NAMALWA (cell line): ENCODE data around the gene WDSUB1.

Experiments
- DNase-seq: peaks from one replicate; pipeline ENCODE4 v3.0.0-alpha.2; 2015; ENCODE audit warnings: low spot score

Gene WDSUB1, protein sequence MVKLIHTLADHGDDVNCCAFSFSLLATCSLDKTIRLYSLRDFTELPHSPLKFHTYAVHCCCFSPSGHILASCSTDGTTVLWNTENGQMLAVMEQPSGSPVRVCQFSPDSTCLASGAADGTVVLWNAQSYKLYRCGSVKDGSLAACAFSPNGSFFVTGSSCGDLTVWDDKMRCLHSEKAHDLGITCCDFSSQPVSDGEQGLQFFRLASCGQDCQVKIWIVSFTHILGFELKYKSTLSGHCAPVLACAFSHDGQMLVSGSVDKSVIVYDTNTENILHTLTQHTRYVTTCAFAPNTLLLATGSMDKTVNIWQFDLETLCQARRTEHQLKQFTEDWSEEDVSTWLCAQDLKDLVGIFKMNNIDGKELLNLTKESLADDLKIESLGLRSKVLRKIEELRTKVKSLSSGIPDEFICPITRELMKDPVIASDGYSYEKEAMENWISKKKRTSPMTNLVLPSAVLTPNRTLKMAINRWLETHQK

DNA sequence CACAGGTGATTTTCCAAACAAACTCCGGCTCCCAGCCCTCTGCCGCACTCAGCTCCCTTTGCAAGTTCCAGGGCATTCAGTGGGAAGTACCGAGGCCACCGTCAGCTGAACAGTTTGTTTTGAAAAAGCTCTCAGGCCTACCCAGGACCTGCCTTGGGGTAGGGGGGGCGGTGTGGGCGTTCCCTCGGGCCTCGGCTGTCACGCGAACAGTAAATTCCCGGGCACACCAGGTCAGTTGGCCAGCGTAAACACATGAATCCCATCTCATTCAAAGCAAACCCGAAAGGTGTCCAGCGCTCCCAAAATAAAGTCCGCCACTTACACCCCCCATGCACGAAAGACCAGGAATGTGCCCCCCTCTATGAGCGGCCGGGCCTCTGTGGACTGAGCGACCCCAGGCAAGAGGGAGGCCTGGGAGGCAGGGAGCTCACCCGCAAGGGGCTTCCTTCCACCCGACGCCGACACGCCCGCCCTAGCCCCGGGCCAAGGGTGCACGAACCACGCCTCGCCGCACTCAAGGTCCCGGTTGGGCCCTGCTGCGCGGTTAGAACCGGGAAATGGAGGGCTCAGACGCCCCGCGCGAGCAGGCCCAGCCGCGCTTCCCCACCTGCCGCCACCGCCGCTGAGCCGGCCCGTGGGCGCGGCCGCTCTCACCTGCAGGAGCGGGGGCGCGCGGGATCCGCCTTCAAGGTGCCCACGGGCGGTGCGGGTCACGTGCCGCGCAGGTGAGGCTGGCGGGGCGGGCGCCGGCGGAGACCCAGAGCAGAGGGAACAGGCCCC lies at the start of gene WDSUB1:
TSS of gene WDSUB1 (minus strand) at position 775 of the 780 bp plus-strand sequence. CDS start 3,634 bp downstream, outside the sequence.
- DNase-seq, result peak; percentile 57

DNA sequence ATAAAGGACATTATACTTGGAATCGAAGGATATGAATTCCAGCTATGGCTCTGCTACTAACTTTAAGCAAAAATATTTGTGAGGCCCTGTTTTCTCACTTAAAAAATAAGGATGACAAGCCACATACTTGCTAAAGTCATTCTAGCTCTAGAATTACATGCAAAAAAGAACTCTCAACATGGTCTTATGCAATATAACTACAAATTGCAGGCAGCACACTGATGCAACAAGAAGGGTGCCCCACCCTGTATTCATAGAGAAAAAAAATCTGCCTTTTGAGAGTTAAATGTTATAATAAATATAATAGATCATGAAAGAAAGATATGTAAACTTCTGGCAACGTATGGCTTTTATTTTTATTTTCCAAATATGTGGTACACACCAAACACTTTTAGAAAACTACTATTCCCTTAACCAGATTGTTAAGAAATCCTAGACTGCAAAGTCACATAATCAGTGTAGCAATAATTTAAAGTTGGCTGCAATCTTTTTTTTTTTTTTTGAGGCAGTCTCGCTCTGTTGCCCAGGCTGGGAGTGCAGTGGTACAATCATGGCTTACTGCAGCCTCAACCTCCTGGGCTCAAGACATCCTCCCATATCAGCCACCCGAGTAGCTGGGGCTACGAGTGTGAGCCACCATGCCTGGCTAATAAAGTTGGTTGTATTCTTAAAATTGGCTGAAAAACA lies 40.2 kb upstream of the WDSUB1 start:
- DNase-seq, result no peak

DNA sequence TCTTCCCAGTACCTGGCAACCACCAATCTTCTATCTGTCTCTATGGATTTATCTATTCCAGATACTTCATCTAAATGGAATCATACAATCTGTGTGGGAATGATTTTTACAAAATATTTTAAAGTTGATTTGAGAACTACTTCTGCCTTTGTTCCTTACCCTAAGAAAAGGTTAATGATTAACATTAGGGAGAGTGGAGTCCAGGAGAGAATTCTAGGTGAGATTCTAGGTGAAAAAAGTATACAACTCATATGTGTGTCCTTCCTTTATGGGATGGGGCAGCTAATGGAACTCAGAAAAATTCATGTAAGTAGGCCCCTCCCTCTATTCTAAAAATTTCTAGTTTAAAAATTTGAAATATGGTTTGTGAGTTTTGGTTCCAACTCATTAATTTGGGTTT lies 35.9 kb upstream of the WDSUB1 start:
- DNase-seq, result no peak

DNA sequence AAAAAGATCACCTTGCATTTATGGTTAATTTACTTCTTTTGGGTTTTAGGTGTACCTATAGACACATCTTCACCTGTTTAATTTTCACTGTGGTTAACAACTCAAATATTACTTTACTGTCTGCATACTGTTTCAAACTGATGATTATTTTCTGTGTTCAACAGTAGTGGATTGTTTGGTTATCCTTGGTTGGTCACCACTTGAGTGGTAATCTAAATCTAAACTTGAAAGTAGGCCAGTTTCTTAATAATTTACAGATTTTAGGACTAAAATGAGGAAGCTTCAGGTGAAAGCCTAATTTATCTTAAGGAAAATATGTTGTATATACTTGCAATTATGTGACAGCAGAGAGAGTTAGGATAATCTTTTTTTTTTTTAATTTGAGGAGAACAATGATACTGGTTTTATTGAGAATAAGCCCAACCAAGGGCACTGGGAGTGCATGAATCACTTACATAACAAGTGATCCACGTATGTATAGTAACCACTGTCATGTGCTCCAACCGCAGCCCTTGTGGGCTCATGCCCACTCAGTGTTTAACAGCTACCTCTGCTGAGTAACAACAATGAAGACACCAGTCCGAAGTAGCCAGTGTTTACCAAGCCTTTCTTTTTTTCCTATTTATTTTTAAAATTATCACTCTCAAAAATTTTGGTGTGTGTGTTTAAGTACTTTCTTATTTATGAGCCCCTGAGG lies 31.0 kb upstream of the WDSUB1 start:
- no peak for DNase-seq

DNA sequence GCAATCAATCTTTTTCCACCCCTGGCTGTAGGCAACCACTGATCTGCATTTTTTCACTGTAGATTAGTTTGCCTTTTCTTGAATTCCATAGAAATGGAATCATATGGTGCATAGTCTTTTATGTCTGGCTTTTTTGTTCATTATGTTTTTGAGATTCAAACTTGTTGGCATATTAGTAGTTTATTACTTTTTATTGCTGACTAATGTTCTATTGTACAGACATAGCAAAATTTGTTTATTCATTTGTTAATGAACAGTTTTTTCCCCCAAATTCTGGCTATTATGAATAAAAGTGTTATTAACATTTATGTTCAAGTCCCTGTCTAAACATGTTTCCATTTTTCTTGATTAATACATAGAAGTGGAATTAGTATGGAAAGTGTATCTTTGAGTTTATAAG lies 21.4 kb upstream of the WDSUB1 start:
- no peak for DNase-seq

DNA sequence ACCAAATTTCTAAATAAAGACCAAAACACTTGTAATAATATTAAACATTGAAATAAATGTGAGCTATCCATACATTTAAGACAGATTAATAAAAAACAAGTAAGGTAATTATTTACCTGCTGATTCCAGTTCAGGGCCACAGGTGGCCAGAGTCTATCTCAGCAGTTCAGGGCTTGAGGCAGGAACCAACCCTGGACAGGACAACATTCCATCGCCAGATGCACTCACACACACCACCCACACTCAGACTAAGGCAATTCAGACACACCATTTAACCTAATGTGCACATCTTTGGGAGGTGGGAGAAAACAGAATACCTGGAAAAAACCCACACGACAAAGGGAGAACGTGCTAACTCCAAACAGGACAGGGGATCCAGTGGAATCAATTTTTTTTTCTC lies 14.1 kb upstream of the WDSUB1 start:
- DNase-seq, result no peak

DNA sequence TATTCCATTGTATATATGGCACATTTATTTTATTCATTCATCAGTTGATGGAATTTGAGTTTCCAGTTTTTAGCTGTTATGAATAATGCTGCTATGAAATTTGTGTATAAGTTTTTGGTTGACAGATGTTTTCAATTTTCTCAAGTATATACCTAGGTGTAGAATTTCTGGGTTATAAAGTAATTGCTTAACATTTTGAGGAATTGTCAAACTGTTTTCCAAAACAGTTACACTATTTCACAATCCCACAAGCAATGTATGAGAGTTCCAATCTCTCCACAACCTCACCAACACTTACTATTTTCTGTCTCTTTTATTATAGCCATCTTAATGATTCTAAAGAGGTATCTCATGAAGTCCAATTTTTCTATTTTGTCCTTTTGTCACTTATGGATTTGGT lies 12.5 kb upstream of the WDSUB1 start:
- no peak for DNase-seq

DNA sequence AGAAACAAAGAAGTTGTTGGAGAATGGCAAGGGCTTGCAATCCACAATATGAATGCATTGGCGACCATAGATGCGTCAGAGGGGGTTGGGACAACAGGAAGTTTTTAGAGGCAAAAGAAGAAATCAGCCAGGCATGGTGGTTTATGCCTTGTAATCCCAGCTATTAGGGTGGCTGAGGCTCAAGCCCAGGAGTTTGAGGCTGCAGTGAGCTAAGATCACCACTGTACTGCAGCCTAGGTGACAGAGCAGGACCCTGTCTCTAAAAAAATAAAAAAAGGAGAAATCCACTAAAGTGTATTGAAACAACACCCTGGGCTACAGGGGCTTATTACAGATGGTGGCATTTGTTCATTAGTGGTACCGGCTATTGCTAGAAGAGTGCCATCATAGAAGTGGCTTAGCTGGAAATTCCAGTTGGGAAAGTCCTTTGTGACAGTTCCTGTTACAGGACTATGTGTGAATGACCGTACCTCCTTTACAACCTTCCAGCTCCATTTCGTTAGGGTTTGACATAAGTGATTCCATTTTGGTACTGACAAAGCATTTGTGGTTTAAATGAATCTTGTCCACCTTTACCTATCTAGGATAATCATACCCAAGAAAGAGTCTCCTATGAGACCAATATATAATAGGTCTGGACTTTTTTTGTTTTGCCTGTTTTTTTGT lies 10.7 kb upstream of the WDSUB1 start:
- DNase-seq, result no peak

DNA sequence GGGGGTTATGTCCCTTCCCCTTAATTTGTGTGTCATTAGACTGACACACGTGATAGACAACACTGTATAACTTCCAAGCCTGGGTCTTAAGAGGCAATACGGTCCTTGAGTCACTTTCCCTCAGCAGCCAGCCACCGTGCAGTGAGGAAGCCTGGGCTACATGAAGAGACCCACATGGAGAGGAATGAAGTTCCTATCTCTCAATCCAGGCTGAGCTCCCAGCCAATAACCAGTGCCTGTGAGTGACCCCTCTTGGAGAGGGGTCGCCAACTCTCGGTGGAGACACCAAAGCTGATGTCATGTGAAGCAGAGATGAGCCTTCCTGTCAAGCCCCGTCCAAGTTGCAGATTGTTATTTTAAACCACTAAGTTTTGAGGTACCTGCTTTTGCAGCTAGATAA lies 5.7 kb upstream of the WDSUB1 start:
- no peak for DNase-seq

DNA sequence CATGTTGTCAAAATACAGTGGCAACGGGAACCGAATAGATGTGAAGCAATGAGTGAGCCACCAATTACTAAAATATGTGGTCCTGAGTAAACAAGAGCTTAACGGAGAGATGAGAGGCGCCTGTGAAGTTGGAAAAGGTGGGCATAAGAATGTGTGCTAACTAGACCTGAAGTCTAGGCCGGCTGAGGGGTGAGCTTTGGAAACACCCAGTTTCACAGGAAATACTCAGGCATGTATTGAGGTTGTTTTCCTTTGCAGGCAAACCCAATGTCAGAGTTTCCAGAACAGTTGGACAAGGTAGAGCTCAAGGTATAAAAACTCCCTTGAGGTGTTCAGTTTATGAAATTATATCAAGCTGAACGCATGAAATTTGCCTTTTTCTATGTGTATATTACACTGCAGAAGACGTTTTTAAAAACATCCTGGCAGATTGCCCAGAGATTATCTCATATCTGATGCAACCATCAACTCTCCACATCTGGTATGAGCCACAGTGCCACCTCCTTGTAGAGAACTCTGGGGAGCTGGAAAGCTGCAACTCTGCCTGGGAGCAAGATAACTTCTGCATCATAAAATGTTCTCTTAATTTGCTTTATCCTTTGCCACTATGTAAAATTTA lies 3.9 kb upstream of the WDSUB1 start:
- peak; percentile 95 for DNase-seq

DNA sequence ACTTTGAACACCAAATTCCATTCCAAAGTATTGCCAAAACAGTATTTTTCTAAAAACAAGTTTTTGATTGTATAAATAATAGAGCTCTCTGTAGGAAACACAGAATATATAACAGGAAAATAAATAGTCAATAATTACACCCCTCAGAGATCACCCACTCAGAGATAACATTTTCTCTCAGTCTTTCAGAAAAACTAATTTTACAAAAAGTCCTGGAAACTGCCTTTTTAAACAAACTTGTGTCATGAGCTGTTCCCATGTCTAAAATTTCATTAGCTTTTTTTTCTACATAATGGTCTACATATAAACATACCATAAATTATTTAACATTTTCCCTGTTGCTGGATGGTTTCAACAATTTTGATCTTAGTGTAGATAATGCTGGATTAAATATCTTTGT lies 1.2 kb upstream of the WDSUB1 start:
- no peak for DNase-seq

DNA sequence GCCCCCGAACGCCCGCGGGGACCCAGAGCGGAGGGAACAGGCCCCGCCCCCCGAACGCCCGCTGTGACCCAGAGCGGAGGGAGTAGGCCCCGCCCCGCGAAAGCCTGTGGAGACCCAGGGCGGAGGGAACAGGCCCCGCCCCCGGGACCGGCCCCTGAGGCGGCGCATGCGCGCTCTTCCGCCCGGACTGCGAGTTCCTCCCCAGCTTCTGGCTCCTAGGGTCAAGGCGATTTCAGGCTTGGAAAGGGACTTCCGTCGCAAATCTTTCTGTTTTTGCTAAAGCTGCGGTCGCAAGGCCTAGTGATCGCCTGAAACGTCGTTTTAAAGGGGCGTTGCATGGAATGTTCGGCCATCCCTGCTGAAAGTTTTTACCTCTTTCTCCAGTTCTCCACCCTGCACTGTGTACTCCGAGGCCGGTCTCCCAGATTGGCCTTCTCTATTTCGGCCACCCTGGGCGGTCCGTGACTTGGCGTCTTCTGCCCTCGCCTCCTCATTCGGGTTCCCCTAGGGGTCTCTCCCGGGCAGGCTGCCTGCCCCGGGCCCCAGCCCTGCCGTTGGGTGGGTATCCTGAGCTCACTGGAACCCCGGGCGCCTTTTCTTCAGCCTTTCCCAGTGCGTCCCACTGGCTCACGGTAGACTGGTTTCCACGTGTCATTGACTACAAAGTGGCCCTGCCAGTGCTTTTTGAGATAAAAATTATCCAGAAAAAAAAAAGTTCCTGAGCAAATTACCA lies 372 bp upstream of the WDSUB1 start:
- peak; percentile 98 for DNase-seq

DNA sequence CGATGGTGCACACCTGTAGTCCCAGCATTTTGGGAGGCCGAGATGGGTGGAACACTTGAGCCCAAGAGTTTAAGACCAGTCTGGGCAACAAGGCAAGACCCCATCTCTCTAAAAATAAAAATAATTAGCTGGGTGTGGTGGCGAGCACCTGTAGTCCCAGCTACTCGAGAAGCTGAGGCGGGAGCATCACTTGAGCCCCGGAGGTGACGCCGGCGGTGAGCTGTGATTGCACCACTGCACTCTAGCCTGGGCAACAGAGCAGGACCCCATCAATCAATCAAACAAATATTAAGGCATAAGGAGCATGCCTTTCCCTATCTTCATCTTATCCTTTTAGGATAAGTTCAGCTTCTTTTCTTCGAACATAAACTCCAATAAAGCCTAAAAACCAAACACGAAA lies 1.1 kb downstream of the WDSUB1 start:
- no peak for DNase-seq

DNA sequence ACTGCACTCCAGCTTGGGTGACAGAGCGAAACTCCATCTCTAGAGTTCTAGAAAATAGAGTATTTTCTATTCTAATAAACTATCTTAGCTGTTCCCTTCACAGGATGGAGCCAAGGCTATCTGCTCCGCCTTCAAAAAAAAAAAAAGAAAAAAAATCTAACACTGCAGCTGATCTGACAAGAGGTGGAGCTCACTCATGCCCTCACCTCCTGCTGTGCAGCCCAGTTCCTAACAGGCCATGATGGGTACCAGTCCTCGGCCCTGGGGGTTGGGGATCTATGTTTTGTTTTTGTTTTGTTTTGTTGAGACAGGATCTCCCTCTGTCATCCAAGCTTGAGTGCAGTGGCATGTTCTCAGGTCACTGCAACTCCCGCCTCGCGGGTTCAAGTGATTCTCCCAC lies 3.0 kb downstream of the WDSUB1 start:
- DNase-seq, result no peak

DNA sequence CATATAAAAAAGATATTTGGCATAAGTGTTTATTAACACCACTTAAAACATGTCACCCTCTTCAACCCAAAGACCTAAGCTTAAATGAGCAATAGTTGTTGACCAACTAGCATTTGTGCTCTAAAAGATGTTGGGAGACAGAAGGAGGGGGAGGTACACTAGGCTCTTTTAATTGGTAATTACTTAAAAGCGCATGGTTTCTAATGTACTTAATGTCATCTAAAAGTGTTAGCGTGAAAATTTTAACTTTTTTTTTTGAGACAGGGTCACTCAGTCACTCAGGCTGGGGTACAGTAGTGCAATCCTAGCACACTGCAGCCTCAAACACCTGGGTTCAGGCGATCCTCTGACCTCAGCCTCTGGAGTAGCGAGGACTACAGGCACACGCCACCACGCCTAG lies 5.5 kb downstream of the WDSUB1 start:
- DNase-seq, result no peak

DNA sequence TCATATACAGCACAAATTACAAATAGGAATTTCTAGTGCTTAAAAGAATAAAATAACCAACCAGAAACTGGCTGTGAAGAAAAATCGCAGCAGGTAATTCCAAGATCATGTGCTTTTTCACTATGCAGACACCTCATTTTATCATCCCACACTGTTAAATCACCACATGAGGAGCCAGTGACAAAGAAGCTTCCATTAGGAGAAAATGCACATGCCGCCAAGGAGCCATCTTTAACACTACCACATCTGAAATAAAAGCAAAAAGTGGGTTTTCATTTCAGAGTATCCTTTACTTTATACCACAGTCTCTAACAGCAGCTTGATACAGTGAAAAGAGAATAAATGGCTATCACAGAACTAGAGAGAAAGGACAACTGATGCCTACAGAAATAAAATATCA lies 6.8 kb downstream of the WDSUB1 start:
- DNase-seq, result no peak

DNA sequence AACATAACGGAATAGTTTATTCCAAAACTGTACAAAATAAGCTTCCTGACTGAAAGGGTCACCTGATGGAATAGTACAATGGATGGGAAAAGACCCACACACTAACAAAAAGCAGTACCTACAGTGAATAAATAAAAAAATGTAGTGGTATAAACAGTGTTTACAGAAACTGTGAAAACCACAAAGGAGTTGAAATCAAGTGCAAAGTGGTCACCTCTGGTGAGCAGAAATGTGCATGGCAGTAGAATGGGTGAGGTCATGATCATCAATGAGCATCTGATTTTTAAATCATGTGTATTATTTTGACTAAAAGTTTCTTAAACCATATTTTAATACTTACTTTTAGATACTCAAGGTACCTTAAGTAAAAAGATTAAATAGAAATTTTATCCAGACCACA lies 11.4 kb downstream of the WDSUB1 start:
- DNase-seq, result no peak

DNA sequence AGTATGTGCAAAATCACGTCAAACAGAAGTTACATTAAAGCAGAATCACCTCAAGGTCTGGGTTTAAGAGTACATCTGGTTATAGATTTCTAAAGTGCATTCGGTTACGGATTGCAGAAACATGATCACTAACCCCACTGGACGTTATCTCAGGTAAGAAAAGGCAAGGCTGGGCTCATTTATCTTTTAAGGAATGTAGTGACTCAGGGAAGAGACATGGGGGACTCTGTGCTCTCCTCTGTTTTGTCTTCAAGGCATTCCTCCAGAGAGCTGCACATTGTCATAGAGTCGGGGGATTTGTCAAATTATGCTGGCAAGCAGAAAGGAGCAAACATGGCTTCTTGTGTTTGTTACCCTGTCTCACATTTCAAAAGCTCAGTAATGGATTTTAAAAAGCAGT lies 14.3 kb downstream of the WDSUB1 start:
- no peak for DNase-seq

DNA sequence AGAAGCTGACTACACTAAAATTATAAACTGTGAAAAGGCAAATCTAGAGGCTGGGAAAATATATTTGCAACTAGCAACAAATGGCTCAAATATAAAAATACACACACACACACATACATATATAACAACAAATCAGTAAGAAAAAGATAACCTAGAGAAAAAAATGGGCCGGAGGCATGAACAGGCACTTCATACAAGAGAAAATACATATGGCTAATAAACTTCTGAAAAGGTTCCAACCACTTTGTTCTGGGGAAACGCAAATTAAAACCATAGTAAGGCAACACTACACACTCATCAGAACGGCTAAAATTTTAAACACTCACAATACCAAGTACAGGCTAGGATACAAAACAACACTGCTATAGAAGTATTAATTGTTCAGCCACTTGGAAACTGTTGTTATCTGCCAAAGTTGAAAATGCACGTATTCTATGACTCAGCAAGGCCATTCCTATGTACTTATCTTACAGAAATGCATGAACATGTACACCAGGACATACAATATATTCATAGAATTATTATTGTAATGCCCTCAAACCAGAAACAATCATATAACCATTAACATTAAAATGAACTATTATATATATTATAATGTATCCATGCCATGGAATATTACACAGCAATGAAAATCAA lies 15.6 kb downstream of the WDSUB1 start:
- DNase-seq, result no peak

DNA sequence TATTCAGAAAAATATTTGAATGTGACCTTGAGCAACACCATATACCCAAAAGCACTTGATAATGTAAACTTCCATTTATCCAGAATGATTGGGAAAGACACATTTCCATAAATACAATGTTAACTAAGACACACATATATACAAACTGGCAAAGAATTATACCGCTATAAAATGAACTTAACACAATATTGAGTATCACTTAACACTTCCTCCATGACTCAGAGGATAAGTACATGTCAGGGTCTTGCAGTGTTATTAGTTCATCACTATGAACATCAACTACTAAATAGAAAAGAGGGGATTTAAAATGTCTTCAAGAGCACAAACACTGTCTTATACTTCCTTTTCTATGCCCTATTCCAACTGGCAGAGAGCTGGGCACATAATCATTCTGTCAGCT lies 18.6 kb downstream of the WDSUB1 start:
- DNase-seq, result no peak
